ENCODE measurements around the gene ST3GAL2.
A peak's percentile ranks its signal among the peaks of the same experiment; 100 is the strongest.
"Not testable (repeated sequence)": the region's sequence is repeated elsewhere in the genome, so short reads cannot be mapped to it uniquely, and the experiment has no call there.

The ST3GAL2 gene

DNA sequence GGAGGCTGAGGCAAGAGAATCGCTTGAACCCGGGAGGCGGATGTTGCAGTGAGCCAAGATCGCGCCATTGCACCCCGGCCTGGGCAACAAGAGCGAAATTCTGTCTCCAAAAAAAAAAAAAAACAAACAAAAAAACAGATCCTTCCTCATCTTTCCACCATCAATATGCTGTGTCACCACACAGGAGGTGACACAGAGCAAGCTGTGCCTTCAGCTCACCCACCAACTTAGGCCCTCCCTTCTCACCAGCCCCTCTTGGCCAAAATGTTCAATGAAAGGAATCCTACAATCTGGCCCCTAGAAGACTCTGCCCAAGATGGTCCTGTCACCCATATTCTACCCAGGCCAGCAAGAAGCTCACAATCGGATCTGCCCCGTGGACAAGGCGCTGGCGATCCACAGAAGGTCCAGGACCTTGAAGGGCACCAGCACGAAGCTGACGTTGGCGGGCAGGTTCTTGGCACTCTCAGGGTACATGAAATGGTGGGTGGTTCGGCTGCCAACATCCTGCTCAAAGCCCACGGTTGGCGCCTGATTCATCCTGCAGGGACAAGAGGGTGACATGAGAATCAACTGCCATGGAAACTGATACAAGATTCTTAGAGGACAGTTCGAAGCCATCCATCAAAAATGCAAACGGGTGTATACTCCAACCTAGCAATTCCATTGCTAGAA is 50.8 kb downstream of the ST3GAL2 start:
- no peak overlapping the region for H3K4me3 ChIP-seq (ENCODE audit: low read depth, low read length)
- DNase-seq (ENCODE audit: low read depth) = no peak
- TF ChIP-seq, protein P1, sequence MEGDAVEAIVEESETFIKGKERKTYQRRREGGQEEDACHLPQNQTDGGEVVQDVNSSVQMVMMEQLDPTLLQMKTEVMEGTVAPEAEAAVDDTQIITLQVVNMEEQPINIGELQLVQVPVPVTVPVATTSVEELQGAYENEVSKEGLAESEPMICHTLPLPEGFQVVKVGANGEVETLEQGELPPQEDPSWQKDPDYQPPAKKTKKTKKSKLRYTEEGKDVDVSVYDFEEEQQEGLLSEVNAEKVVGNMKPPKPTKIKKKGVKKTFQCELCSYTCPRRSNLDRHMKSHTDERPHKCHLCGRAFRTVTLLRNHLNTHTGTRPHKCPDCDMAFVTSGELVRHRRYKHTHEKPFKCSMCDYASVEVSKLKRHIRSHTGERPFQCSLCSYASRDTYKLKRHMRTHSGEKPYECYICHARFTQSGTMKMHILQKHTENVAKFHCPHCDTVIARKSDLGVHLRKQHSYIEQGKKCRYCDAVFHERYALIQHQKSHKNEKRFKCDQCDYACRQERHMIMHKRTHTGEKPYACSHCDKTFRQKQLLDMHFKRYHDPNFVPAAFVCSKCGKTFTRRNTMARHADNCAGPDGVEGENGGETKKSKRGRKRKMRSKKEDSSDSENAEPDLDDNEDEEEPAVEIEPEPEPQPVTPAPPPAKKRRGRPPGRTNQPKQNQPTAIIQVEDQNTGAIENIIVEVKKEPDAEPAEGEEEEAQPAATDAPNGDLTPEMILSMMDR (conservative IDR thresholded peaks at IDR 0.05; ENCODE audit: low read depth, low read length) = no peak

- H3K4me3 ChIP-seq (ENCODE audit: low read depth, low read length); DNase-seq (ENCODE audit: low read depth): not testable (repeated sequence)
Measured at GRCh38 chr16:70386289-70386986, 52.5 kb downstream of the ST3GAL2 start.

GRCh38 chr16:70383421-70383960 is 55.4 kb downstream of the ST3GAL2 start:
- TF ChIP-seq, protein P1 (conservative IDR thresholded peaks at IDR 0.05; ENCODE audit: low read depth, low read length) = no peak
- no peak overlapping the region for H3K4me3 ChIP-seq (ENCODE audit: low read depth, low read length)
- DNase-seq (ENCODE audit: low read depth) = no peak

DNA sequence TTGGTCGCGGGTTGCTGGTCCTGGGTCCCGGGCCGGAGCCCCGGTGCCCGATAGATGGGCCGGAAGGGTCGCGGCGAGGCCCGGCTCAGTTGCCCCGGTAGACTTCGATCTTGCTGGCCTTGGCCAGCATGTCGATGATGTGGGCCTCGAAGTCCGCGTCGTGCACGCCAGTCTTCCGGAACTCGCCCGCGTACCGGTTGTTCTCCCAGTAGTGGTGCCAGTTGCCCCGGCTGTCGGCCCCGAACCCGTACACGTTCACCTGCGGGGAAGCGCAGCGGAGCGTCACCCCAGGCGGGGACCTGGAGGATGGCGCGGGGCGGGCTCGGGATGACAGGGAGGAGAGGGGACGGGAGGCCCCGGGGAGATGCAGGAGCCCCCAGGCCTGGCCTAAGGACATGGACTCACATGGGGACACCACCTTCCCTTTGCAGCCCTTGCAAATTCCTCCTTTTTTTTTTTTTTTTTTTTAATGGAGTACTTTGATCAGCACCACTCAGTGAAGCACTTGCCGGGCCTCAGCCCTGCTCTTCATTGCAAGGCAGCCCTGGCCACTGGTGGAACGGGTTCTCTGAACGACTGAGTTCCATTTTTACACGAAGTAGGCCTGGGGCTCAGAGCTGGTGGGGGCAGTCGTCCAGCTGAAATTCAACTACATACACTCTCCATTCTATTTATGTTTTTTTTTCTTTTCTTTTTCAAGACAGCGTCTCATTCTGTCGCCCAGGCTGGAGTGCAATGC is 57.1 kb downstream of the ST3GAL2 start:
- TF ChIP-seq, protein P1 (conservative IDR thresholded peaks at IDR 0.05; ENCODE audit: low read depth, low read length) = no peak
- DNase-seq (ENCODE audit: low read depth) = no peak
- peak overlapping the region; percentile 66 for H3K4me3 ChIP-seq (ENCODE audit: low read depth, low read length)

DNA sequence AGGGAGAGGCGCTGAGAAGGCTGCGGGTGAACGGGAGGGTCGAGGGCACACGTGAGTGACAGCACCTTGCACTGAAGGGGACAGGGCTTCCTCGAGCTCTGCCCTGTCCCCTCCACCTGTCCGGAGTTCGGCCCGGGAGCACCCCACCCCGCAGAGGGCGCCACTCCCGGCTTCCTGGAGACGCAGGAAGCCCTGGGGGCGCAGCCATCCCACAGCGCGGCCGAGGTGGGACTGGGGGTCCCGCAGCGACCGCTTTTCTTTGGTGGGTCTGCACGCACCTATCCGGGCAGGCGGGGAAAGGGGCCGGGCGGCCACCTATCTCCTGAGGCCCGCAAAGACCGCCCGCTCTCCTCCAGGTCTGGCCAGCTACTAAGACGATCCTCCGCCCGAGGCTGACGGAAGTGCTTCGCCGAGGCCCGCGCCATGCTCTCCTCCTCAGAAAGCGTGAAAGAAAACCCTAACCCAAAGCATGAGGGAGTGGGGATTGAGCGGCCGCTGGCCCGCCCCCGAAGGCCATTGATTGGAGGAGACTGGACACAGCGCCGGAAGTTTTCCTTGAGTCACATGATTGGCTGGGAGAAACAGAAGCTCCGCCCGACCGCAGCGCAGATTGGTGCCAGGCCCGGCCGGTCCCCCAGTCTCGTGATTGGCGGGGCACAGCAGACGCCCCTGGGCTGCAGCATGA is 57.8 kb downstream of the ST3GAL2 start:
- peak; percentile 98 for DNase-seq (ENCODE audit: low read depth)
- H3K4me3 ChIP-seq (ENCODE audit: low read depth, low read length) = peak overlapping the region; percentile 76
- TF ChIP-seq, protein P1 (conservative IDR thresholded peaks at IDR 0.05; ENCODE audit: low read depth, low read length) = peak; percentile 52

DNA sequence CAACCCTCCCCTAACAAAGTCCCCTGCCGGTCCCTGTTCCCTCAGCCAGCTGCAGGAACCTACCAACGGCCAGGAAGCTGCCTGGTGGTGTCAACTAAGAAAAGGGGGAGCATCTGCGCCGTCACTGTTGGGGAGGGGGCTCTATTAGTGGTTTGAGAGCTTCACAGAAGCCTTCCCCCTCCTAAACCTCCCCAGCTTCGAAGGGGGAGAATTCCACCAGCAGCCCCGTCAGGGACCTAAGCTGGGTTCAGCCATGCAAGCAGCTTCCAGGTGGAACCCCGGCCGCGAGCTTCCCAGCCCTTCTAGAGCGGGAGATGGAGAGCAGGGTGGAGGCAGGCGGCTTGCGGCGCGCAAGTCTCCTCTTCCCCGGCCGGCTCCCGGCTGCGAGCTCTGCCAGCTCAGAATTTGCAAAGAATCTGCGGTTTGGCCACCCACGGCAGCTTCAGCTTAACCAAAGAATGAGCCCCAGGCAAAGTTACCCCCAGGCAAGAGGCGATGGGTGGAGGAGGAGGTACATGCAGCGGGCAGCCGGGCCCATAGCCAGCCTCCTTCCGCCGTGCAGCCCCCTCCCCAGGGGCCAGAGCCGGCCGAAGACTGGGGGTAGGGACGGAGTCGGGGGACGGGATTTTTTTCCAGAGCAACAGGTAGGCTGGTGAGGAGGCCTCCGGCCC is 58.5 kb downstream of the ST3GAL2 start:
- H3K4me3 ChIP-seq (ENCODE audit: low read depth, low read length) = peak overlapping the region; percentile 76
- DNase-seq (ENCODE audit: low read depth) = peak; percentile 82
- TF ChIP-seq, protein P1 (conservative IDR thresholded peaks at IDR 0.05; ENCODE audit: low read depth, low read length) = no peak

All from choroid plexus epithelial cell (primary cell).